Stimulated activated CD4-positive, alpha-beta T cell treated with anti-CD3 and anti-CD28 coated beads, Interleukin-4, amount 100 ng/mL, for 24 hours (primary cell): ENCODE measurements around the gene TBRG4.

Experiments
- DNase-seq: peaks from one replicate; pipeline ENCODE4 v3.0.0-alpha.2; 2020

The TBRG4 gene

GRCh38 chr7:45073031-45073785, 38.3 kb downstream of the TBRG4 start:
- DNase-seq, result no peak

DNA sequence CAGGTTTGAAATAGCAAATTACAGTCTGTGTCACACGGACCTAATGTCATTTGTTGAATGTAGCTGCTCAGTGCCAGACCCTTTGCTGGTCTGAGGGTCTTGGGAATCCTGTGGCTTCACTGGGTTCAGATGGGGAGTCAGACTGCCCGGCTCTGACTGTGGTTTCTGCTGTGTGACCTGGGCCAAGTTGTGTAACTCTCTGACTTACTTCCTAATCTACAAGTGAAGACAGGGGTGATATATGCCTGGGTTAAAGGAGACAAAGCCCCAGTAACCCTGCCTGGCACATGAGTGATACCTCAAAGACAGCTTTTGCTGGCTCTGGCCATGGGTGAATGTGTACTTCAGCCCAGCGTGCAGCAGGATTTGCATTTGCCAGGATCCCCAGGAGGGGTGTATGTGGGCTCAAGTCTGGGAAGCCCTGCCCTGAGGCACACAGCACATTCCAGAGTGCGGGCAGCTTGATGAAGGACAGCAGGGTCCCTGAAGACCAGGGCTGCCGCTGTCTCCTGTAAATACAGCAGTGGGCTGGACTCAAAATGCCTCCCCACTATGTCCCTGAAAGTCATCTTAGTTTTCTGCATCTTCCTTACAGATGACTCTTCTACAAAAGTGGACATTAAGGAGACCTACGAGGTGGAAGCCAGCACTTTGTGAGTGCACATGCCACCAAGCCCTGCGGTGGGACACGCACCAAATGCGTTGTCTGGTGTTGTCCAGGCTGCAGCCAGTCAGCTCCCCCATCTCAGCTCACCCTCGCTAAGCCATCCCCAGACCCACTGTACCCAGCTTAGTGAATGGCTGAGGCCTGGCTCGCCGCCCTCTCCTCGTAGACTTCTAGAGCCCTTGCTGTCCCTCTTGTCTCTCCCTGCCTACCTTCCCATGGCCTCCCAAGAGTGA, 39.1 kb downstream of the TBRG4 start:
- no peak for DNase-seq

DNA sequence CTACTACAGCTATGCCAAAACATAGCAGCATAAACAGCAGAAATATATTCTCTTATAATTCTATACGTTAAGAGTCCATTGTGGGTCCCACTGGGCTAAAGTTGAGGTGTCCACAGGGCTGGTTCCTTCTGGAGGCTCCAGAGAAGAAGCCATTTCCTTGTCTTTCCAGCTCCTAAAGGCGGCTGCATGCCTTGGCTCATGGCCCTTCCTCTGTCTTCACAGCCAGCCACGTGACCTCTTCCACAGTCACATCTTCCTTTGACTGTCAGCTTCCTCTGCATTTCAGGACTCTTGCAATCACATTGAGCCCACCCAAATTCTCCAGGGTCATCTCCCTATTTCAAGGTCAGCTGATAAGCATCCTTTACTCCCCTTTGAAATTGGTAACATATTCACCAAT, 40.0 kb downstream of the TBRG4 start:
- no peak for DNase-seq

DNA sequence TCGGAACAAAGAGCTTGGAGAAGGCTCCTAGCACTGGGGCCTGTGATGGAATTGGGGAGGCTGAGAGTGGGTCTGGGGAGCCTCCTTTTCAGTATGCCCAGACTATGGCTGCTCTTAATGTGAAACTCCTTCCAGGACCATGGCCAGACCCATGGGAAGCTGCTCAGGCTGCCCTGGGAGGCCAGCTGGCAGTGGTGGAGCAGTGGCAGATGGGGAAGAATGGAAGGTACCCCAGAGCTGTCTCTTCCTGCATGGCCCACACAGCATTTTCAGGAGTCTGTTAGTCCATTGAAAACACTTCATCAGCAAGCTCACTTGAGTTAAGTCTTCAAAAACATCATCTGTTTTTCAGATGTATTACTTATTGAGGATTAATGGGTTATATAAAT, 41.2 kb downstream of the TBRG4 start:
- no peak for DNase-seq

DNA sequence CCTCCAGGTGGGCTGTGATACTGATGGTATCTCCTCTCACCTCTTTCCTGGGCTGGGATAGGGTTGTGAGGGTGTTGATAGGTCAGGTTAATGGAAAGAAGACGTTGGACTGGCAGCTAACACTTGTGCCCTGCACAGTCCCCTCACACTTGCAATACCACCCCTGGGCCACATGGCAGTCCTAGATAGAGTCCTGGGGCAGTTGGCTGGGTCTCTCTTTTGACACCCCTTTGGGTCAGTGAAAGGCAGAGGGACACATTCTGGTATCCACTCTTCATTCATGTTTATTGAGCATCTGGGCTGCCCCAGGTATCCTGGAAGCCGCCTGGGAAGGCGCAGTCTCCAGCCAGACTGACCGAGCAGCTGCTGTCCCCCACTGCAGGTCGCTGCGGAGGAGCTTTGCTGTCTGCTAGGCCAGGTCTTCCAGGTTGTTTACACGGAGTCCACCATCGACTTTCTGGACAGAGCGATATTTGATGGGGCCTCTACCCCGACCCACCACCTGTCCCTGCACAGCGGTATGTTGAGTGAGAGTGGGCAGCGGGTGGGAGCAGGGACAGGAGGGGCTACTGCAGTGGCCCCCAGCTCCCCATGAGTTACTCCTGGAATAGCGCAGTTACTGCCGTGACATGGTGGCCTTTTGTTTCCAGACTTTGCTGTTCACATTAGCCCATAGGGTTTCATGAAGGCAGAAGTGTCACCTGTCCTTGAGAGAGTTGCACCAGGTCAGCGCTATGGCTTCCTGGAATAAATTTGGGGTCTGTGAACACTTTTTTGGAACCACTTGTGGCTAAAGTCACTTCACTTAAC, 41.8 kb downstream of the TBRG4 start:
- no peak for DNase-seq

GRCh38 chr7:45068236-45069023, 43.1 kb downstream of the TBRG4 start:
- DNase-seq, result no peak

DNA sequence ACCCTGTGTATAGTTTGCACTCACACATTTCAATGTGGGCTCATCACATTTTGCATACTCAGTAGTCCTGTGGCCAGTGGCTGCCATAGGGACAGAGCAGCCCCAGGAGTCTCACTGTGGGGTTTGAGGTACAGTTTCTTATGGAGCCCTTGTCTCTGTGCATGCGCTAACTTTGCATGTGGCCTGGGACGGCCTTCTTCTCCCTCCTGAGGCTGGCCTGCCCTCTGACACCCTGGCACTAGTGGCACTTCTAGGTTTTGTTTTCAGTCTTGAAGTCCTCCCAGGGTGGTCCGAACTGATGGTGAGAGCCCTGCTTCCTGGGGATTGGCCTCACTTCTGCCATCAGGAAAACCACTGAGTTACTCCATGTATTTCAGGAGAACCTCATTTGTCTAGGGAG, 43.9 kb downstream of the TBRG4 start:
- DNase-seq, result no peak

- no peak for DNase-seq
These were observed 45.1 kb downstream of the TBRG4 start for GRCh38 chr7:45066409-45066808.

GRCh38 chr7:45065031-45065995, 46.2 kb downstream of the TBRG4 start:
- DNase-seq, result no peak

- DNase-seq, result no peak
These were observed 47.3 kb downstream of the TBRG4 start for GRCh38 chr7:45064047-45064725.

DNA sequence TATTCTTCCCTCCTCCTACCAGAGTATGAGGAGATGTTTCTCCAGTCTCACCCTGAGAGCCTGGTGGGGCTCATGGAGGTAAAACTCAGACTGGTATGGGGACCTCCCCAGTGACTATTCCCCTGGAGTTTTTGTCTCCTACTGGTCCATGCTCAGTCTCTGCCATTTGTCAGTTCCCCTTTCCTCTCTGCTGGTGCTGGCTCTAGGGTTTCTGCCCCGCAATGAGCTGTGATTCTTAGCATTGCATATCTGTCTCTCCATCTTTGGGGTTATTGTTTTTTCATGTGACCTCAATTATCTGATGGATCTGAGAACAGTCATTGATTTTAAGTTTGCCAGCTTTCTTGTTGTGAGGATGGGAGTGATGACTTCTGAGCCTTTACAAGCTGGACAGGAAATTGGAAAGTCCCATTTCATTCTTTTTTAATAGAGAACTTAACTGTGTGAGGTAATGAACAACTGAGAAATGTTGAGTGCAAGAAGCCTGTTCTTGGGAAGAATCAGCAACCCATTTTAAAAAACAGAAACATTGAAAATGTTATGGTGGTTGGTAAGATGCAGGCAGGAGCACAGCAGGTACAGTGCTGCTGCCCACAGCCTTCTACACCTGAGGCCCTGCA, 49.6 kb downstream of the TBRG4 start:
- no peak for DNase-seq

DNA sequence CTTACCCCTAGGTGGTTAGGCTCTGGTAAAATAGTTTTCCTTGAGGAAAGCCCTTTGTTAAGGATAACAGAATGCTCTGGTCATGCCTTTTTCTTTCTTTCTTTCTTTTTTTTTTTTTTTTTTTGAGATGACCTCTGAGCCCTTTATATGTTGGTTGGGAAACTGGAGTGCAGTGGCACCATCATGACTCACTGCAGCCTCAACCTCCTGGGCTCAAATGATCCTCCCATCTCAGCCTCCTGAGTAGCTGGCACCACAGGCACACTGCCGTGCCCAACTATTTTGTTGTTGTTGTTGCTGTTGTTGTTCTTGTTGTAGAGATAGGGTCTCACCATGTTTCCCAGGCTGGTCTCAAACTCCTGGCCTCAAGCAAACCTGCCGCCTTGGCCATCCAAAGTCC, 50.1 kb downstream of the TBRG4 start:
- DNase-seq, result no peak

- DNase-seq, result no peak
These were observed 51.2 kb downstream of the TBRG4 start for GRCh38 chr7:45060295-45060694.

- no peak for DNase-seq
These were observed 53.6 kb downstream of the TBRG4 start for GRCh38 chr7:45057878-45058277.

- DNase-seq, result no peak
These were observed 55.8 kb downstream of the TBRG4 start for GRCh38 chr7:45055594-45056219.

DNA sequence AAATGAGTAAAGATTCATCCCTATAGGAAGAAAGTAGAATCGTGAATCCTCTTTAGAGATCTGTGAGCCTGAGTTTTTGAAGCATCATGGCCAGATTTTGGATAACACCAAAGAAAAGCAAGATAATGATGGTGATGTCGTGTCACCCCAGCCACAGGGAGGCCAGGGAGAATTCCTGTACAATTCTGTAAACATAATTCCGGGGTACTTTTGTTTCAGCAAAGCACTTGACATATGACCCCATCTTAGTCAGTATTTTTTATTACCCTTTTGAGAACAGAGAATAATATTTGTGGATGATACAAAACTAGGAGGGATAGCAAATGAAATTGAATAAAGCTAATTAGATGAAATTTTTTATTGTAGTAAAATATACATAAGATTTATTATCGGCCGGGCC, 56.5 kb downstream of the TBRG4 start:
- no peak for DNase-seq

DNA sequence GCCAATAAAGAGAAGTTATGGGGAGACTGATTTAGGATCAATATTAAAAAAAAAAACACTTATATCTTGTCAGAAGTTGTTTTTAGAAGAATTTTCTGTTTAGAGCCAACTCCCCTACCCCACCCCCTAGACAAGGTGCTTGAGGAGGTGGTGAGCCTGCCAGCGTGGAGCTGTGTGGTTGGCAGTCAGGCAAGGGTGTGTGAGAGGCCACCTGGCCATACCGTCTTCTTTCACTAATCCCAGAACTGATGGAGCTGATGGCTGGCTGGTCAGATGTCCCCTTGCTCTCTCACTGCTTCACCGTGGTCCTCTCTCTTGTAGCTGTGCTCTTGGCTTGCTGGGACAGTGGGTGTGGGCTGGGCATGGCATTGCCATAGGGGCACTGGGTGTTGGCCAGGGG, 57.1 kb downstream of the TBRG4 start:
- DNase-seq, result no peak

DNA sequence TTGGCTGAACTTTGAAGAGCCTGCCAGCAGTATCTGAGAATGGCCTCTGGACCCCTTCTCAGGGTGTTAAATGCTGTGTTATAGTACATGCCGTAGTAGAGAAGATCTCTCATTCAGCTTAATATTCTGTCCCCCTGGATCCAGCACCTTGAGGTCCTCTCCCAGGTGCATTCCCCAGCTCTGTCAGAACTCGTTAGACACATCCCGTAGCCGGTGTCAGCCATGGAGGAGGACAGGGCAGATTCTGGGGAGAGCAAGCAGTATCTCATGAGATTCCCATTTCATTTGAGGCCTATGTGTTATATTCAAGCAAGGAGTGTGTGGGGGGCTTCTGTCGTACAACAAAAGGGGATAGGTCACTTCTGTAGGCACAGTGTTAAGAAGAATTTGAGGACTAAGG, 57.6 kb downstream of the TBRG4 start:
- DNase-seq, result no peak

GRCh38 chr7:45053401-45053800, 58.1 kb downstream of the TBRG4 start:
- DNase-seq, result no peak

DNA sequence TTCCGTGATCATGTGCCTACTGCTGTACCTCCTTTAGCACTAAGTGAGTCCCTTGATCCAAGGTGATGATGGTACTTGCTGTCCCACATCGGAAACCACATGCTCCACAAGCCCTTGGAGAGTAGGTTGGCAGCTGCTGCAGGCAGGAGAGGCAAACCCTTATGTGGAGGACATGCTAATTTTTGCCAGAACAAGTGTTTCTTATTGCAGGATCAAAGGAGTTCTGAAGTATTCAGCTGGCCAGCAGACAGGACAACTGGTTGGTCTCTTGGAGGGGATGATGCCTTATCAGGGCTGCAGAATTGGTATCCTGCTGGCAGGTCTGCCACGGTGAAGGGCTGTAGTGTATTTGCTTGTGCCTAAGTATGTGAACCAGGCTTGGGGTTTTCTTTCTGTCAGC, 59.5 kb downstream of the TBRG4 start:
- DNase-seq, result no peak
